Stimulated activated CD4-positive, alpha-beta T cell treated with anti-CD3 and anti-CD28 coated beads, Interleukin-15, amount 100 ng/mL, for 1 hour (primary cell): ENCODE results near the gene SLC40A1.

ENCODE experiments used
- DNase-seq, 2 donors: peaks; one replicate each; pipeline ENCODE4 v3.0.0-alpha.2; 2020; ENCODE audit warnings: low read depth in 1 of 2, low spot score in 1 of 2

Gene SLC40A1

DNA sequence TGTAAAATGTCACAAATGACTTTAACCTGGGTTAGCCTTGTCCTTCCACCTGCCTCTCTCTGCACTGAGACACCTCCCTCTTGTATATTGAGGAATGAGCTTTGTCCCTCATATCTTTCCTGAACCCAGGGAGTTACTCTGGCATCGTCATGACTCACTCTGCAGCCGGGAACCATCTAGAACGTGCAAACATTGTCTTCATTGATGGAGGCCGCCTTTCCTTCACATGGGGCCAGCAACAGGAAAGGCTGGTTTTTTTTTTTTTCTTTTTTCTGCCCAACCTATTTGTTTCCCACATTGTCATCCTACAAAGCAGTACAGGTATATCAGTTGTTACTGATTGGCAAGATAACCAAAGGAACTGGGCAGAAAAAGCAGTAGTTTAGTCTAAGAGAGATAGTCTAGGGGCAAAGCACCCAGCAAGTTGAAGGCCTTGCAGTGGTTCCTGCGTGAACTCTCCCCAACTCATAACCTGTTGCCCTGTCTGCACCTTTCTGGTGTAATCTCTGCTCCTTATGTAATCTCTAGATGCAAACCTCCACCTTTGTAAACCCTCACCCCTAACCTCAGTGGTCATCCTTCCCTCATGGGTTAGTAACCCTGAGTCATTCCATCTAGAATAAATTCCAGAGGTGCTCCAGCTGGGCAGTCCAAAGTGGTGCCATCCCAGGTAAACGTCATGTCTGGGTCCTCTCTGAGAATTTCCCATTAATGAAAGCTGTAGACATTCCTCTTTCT is 38.3 kb downstream of the SLC40A1 start:
- no peak for DNase-seq

DNA sequence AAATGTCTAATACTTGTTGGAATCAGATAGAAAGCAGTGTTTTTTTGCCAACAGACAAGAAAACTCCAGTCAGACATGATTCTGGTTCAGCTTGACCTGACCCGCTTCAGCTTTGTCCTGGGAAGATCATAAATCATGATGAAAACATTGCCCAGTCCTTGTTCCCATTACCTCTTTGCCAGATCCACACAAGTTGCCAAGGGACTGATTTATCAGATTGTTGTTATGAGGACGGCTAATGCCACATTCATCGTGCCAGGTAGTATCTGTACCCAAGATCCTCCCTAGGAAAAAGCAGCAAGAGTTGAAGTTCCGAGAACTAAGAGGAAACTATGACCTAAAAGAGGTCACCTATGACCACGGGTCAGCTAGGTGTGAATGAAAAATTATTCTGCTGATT is 39.0 kb downstream of the SLC40A1 start:
- DNase-seq = no peak

DNA sequence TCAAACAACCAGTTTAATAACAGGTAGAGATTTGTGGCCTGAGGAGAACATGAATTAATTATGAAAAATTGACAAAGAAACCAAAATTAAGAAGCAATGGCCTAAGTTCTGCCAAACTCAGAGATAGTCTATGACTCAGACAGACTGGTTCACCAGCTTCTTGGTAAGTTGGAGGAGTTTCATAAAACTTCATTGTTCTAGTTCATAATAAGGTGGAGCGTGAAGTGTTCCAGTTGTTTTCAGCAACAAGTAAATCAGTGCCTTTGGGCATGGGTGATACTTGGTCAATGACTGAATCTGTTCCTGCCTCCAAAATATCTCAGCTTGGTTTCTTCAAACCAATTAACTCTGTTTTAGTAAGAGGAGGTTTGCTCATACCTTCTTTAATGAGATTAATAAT is 40.0 kb downstream of the SLC40A1 start:
- DNase-seq = no peak

DNA sequence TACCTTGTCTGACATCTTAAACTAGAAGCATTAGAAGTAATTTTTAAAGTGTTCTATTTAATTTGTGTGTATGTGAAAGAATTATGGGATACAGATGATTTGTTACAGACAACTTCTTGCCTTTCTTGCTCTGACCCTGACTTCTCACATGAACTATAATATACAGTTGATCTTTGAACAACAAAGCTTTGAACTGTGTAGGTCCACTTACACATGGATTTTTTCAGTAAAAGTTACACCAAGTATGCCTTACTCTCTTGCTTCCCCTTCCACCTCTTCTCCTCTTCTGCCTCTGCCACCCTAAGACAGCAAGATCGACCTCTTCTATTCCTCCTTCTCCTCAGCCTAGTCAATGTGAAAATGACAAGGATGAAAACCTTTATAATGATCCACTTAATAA is 42.2 kb downstream of the SLC40A1 start:
- DNase-seq = no peak

DNA sequence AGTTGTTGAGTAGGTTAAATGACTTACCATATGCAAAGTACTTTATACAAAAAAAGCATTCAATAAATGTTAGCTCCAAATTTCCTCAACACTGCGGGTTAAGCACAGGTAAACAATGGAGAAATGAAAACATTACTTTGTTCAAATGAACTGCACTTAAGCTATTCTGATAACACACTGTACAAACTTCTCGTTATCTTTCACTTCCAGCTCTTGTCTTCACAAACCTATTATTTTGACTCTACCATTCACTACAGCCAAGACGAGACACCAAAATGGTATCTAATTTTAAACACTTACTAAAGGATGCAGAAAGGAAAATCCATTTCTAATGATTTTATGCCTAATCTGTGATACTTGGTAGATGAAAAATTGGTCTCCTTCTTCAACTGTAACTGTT is 43.8 kb downstream of the SLC40A1 start:
- no peak for DNase-seq

DNA sequence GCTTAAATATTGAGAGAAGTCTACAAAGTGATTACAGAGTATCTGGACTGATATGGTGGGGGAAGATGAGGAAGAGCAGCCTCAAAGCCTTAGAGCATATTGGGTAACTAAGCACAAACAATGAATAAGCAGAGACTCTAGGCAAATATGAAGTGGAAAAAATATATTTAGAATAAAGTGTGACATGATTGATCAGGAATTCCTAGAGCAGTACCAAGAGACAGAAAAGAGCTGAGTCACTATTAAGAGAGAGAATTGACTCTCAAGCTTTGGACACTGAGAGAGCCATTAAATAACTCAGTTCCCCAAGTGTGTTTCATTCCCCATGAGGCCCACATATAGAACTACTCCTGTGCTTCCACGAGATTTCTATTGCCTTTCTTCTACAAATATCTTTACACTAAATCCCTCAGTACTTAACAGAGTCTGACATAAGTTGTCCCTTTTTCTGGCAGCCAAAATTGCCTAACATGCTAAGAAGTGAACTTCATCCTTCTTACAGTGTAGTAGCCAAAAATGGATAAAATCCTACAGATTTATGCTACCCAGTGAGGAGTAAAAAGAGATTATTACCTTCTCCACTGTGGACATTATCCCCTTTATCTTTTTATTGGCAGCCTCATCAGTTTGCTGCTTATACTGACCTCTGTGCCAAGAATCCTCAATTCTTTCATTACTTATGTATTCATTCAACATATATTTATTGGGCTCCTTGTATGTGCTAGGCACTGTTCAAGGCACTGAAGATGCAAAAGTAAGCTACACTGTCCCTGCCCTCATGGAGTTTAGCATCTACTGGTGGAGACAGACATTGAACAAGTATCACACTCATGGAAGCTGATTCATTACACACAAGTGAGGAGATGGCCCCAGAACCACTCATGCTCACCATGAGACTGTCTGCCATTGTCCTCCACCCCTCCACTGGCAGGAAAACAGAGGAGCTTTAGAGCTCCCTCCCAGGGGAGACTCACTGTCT is 45.4 kb downstream of the SLC40A1 start:
- DNase-seq = no peak

DNA sequence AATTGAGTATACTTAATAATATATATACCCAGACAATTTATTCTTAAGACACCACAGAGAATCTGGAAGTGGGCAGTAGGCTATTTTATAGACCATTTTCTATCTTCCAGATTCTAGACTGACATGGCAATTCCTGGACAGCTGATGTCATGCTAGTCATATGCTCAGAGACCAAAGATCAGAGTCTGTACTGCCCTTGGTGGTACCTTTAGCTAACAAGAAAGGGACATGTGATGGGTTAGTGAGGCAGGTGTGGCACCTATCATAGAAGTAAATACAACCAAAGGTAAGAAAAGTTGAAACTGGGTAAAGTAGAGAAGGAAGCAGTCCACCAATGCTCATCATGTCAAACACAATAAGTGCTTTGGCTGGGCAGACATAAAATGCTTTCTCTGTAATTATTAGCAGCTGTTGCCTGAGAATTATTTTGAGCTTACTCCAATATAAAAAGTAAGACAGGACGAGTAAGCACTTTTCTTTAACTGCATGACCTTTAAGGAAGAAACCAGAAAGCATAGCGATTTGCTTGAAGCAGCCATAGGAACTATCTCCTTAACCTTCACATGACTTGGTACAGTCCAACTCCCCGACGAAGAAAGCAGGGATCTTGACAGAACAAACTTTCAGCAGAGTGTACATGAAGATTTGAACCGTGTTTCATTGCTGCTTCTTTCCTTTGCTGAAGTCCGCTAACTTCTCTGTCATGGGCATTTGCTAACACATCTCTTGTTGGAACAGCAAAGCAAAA is 47.1 kb downstream of the SLC40A1 start:
- DNase-seq = no peak

DNA sequence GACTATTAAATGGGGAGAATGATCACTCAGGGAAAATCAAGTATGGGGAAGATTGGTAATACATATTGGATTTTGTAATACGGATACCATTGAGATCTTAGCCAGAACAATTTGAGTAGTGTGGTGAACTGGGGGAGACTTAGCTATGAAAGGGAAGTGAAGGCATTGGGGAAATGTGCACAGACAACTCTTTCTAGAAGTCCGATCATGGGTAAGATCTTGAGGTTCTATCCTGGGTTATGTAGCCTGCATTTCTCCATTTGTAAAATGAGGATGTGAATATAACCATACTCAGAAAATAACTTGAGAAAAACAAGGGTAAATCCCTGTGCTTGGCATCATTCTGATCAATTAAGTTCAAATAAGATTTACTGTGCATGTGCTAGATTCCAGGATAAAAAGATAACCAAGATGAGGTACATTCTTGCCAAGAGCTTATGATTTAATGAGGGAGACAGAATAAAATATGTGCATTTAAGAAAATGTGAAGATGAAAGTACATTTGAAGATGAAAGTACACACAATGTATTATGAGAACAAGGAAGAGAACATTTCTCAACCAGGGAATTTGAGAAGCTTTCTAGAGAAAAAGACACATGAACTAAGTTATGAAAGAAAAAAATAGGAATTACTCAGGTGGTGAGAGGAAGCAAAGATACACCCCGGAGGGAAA is 49.5 kb downstream of the SLC40A1 start:
- DNase-seq = no peak

DNA sequence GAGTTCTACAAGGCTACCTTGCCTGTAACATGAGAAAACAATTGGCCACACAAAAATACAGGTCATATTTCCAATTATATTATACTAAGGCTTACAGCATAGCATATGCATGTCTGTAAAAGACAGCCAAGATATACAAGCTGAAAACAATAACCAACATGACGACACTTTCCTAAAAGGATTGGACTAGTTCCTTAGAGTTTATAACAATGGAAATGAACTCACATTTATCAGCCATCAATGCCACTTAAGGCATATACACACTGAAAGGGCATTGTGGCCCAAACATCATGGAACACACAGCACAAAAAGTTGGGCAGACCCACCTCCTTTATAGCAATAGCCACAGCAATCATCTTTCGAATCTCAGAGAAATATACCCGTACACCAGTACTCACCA is 52.0 kb downstream of the SLC40A1 start:
- DNase-seq = no peak

DNA sequence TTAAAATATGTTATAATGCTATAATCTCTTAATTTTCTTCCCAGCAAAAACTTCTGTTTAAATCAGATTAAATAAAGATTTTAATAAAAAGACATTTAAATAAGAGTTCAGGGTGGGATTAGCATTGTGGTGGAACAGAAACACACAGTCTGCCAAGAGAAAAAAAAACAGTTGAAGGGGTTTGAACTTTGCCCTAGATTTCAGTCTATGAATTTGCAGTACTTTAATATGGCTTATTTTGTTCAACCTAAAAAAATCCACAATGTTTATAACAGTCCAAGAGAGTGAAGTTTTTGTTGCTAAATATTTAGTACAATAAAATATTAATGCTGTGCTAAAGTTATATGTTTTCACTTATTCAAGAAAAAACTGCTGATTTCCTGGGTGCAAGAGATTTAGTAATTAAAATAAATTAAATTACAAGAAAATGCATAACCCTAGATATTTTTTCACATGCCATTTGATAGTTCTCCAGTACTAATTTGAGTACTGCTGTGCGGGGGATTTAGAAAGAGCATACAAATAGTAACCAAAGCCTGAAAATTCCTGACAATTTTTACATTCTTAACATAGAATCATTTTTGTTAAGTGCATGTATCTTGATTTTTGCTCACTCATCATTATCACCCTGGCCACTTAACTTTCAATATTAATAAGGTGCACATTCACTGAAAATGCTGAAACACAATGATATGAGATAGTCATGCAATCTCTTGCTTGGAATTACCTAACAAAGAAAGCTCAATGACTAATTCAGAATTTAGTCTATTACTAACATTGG is 52.6 kb downstream of the SLC40A1 start:
- no peak for DNase-seq

DNA sequence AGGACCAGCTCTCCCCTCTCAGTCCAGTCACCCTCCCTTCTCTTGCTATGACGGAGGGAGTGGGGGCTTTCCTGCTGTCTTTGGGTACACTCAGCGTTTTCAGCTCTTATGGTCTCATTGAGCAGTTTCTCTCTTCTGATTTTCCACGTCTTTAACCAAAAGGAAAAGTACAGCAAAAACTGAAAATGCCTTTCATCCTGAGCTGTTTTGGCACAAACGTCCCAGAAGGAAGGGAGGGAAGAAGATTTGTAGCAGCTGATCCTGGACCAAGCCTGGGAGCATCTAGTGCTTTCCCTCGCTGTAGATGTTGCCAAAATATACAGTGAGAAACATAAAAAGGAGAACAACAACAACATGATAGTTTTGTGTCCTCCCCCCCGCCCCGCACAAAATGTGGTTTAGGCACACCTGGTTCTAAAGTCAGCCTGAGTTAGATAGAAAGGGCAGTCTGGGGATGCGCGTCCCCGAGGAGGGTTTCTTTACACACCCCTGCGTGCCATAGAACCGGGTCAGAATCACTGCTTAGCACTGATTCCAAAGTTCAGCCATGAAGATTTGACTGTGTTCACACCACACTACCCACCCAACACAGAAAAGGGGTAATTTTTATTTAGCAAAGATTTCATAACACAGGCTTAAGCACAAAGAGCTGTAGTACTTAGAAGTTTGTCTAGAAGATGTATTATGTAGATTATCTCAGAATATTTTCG is 53.4 kb downstream of the SLC40A1 start:
- no peak for DNase-seq

DNA sequence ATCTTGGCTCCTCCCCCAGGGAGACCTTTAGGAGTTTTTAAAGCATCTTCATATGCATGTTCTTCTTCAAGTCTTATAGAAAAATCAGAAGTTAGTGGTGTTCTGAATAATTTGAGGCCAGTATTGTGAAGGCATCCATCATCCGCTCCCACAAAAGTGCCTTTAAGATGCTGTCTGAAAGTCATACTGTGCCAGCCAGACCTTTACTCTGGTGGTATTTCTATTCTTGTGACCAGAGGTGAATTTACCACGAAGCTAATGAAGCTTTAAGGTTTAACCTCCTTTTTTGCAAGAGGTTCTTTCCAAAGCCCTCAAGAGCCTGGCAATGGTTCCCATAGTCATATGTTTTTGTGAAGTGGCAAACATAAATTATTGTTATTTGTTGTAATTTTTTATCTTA is 54.3 kb downstream of the SLC40A1 start:
- DNase-seq = no peak

DNA sequence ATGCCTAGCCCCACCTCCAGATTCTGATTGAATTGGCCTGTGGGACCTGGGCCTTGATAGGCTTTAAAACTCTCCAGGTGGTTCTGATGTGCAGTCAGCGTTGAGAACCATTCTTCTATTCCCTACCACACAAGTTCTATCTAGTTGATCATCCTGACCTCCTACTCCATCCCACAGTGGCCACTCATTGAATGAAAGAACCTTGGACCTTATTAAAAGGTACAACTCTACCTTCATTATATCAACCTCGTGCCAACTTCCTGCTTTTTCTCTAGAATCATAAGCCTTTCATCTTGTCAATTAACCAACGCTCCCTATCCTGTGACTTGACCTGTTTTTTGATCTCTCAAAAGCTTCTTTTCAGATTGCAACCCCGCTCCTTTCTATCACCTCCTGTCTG is 55.8 kb downstream of the SLC40A1 start:
- DNase-seq = no peak

DNA sequence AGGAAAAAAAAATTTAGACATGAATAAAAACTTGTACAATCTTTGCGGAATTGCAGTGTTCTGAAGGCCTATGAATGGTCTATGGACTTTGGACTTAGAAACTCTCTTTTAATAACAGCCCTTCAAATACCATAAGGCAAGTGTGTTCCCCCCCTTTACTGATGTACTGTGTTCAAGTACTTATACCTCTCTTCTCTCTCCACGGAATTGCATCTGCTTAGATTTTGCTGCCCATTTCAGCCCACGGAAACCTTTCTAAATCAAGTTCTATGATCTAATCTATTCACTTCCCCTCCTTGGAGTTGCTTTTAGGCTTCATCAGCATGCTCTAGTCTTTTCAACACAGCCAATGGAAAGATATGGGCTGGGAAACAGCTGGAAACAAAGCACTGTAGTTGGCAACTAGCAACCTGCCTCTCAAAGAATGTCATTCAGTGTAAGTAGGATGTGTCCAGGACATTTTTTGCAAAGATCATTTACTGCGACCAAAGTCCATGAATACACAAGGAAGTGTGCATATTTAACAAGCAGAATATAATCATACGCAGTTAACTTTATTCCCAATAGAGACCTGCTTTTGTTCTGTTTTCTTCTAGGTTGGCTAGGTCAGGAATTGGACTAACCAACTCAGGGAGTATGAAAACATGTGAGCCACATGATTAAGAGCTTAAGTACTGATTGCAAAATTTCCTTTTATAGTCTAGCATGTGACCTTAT is 58.0 kb downstream of the SLC40A1 start:
- no peak for DNase-seq

DNA sequence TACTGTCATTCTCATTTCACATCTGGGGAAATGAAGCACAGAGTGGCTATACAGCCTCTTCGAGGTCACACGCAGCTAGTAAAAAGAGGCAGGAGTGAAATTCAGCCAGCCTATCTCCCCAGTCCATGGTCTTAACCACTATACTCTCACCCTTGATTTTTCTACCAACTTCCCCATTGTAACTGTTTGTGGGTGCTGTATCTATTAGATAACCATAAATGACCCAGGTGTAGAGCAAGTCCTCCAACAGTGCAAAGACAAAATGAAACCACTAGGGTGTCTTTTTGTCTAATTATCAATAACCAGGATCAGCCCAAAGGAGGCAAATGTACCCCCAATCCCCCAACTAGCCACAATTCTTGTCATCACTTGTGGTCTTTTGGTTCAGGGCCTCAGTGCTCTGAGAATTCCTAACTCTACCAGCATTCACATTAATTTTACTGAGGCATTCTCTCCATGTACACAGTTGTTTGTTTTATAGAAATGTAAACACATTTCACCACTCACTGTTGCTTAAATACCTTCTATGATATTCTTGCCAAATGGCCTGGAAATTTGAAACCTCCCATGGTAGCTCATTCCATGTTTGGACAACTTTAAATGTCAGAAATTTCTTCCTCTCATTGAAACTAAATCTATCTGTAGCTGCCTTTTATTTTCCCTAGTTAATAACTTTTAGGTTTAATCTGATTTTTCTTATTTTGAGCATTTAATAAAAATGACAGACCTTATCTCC is 58.7 kb downstream of the SLC40A1 start:
- DNase-seq = no peak

DNA sequence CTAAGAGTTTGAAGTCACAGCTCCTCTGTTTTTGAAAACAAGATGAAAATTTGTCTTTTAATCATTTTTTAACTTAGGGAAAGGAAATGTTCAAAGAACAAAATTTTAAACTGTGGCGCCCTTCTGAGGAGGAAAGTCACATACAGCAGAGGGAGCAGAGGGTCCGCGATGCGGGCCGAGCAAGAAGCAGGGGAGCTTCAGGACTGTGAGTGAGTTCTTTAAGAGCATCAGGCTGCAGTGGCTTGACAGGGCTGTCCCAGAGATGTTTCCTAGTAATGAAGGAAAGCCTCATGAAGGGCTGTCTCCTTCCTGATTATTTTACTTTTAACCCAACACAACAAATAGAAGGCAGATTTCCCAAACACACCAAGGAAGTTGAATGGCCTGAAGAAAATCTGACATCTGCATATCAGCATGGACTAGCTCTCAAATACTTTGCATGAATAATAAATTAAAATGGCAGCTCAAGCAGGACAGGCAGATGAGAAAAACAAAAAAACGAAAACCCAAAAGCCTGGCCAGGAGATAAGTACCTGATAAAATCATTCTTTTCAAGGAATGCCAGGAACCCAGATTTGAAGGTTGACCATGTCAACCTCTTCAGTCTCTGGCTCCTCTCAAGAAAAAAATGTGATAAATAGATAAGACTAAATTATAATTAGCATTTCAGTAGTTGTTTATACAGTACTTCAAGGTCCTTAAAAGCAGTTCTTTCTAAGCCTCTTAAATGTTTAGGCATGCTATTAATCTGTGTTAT is 60.8 kb downstream of the SLC40A1 start:
- DNase-seq = no peak

DNA sequence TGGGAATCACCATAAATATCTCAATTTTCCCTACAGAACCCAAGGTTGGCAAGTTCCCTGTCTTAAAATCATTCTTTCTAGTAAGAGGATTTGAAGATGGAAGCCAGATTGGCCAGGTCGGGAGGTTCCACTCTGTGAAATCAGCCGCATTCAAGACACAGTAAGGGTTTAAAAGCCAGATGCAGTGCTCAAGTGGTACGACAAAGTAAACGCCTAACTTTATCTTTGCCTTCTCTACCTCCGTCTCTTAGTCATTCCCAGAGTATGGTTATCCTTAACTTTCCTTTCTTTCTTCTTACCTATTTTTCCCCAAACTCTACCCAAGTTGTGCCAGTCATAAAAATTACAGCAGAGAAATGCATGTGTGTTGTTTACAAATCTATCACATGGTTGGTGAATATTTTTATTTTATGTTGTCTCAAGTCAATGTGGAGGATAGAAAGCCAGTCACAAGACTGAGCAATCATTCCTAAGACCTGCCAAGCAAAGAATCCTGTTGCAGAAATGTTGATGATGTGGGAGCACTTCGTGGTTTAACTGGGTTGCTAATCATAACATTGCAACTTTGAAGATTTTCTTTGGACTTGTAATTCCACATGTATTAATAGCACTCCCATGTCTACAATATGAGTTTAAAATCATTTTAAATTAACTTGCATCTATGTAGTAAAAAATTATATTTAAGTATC is 62.6 kb downstream of the SLC40A1 start:
- no peak for DNase-seq
